ENCODE data around the gene UST.
"Not testable (repeated sequence)": the region's sequence is repeated elsewhere in the genome, so short reads cannot be mapped to it uniquely, and the experiment has no call there.

Gene UST

GRCh38 chr6:148760568-148761526, 14.0 kb downstream of the UST start:
- TF ChIP-seq, protein P1, sequence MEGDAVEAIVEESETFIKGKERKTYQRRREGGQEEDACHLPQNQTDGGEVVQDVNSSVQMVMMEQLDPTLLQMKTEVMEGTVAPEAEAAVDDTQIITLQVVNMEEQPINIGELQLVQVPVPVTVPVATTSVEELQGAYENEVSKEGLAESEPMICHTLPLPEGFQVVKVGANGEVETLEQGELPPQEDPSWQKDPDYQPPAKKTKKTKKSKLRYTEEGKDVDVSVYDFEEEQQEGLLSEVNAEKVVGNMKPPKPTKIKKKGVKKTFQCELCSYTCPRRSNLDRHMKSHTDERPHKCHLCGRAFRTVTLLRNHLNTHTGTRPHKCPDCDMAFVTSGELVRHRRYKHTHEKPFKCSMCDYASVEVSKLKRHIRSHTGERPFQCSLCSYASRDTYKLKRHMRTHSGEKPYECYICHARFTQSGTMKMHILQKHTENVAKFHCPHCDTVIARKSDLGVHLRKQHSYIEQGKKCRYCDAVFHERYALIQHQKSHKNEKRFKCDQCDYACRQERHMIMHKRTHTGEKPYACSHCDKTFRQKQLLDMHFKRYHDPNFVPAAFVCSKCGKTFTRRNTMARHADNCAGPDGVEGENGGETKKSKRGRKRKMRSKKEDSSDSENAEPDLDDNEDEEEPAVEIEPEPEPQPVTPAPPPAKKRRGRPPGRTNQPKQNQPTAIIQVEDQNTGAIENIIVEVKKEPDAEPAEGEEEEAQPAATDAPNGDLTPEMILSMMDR (IDR thresholded peaks at IDR 0.05; ENCODE audit: insufficient read depth, low read length, poor library complexity, severe bottlenecking), result no peak
- TF ChIP-seq EZH2phosphoT487 (conservative IDR thresholded peaks at IDR 0.05; ENCODE audit: low read length), result no peak
- H2AFZ ChIP-seq (ENCODE audit: low read depth, low read length, severe bottlenecking), result no peak overlapping the region
- H4K20me1 ChIP-seq (ENCODE audit: low read depth, low read length), result no peaks in the 10 kb centered on the region
- H3K79me2 ChIP-seq (ENCODE audit: insufficient read depth, low read length), result no peaks in the 10 kb centered on the region
- H3K27ac ChIP-seq (ENCODE audit: low read depth, low read length), result no peak overlapping the region
- no peaks in the 10 kb centered on the region for H3K36me3 ChIP-seq (ENCODE audit: low read length)
- H3K4me3 ChIP-seq (ENCODE audit: insufficient read depth, low read length, poor library complexity, severe bottlenecking), result no peak overlapping the region
- H3K4me2 ChIP-seq (ENCODE audit: low read depth, low read length, poor library complexity, severe bottlenecking), result peak overlapping the region; percentile 15
- H3K27me3 ChIP-seq (ENCODE audit: low read length), result no peaks in the 10 kb centered on the region
- 0 out of 2 replicates have a peak, but pooled peaks cover 5% of the 10 kb centered on the region for H3F3A ChIP-seq (ENCODE audit: insufficient read depth)
- no peak overlapping the region for H3K9ac ChIP-seq (ENCODE audit: low read length)
- no peaks in the 10 kb centered on the region for H3K9me2 ChIP-seq (replicated peaks; ENCODE audit: insufficient read depth, low read length)
- no peaks in the 10 kb centered on the region for H3K9me3 ChIP-seq (ENCODE audit: insufficient read depth, low read length)

DNA sequence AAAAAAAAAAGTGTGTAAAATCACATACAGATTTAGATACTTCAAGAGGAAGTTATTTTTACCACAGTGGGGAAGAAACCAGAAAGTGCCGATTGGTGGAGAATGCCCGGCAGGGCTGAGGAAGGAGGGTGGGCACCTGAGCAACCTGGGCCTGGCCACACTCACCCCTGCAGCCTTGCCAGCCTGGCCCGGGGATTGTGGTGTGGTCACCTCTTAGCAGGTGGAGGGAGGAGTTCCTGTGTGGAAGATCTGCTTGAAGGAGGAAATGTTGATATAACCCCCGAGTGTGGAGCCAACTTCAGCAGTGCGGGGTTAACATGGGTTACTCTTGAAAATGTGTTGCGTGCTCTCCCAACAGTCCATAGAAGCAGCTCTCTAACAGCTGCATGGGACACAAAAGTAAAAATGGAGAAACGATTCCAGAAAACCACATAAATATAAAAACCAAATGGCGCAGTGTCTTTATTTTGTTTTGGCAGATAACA, 14.7 kb downstream of the UST start:
- no peaks in the 10 kb centered on the region for H3K27me3 ChIP-seq (ENCODE audit: low read length)
- no peak overlapping the region for H3K27ac ChIP-seq (ENCODE audit: low read depth, low read length)
- H3K9ac ChIP-seq (ENCODE audit: low read length), result no peak overlapping the region
- H2AFZ ChIP-seq (ENCODE audit: low read depth, low read length, severe bottlenecking), result no peak overlapping the region
- no peaks in the 10 kb centered on the region for H3K9me3 ChIP-seq (ENCODE audit: insufficient read depth, low read length)
- H3K4me3 ChIP-seq (ENCODE audit: insufficient read depth, low read length, poor library complexity, severe bottlenecking), result no peak overlapping the region
- H3K4me2 ChIP-seq (ENCODE audit: low read depth, low read length, poor library complexity, severe bottlenecking), result no peak overlapping the region
- H3K36me3 ChIP-seq (ENCODE audit: low read length), result no peaks in the 10 kb centered on the region
- H3K79me2 ChIP-seq (ENCODE audit: insufficient read depth, low read length), result no peaks in the 10 kb centered on the region
- no peaks in the 10 kb centered on the region for H3K9me2 ChIP-seq (replicated peaks; ENCODE audit: insufficient read depth, low read length)
- TF ChIP-seq EZH2phosphoT487 (conservative IDR thresholded peaks at IDR 0.05; ENCODE audit: low read length), result no peak
- TF ChIP-seq, protein P1 (IDR thresholded peaks at IDR 0.05; ENCODE audit: insufficient read depth, low read length, poor library complexity, severe bottlenecking), result no peak
- no peaks in the 10 kb centered on the region for H4K20me1 ChIP-seq (ENCODE audit: low read depth, low read length)
- 0 out of 2 replicates have a peak, but pooled peaks cover 5% of the 10 kb centered on the region for H3F3A ChIP-seq (ENCODE audit: insufficient read depth)

- Histone ChIP-seq H2AFZ (ENCODE audit: low read depth, low read length, severe bottlenecking) (no peak overlapping the region), H3F3A (ENCODE audit: insufficient read depth) (0 out of 2 replicates have a peak, but pooled peaks cover 5% of the 10 kb centered on the region), H4K20me1 (ENCODE audit: low read depth, low read length) (no peaks in the 10 kb centered on the region), H3K9ac (ENCODE audit: low read length) (no peak overlapping the region), H3K79me2 (ENCODE audit: insufficient read depth, low read length) (no peaks in the 10 kb centered on the region), H3K9me2 (replicated peaks; ENCODE audit: insufficient read depth, low read length) (no peaks in the 10 kb centered on the region), H3K9me3 (ENCODE audit: insufficient read depth, low read length) (no peaks in the 10 kb centered on the region), H3K27ac (ENCODE audit: low read depth, low read length) (no peak overlapping the region), H3K4me3 (ENCODE audit: insufficient read depth, low read length, poor library complexity, severe bottlenecking) (no peak overlapping the region), H3K27me3 (ENCODE audit: low read length) (no peaks in the 10 kb centered on the region), H3K4me2 (ENCODE audit: low read depth, low read length, poor library complexity, severe bottlenecking) (no peak overlapping the region), H3K36me3 (ENCODE audit: low read length) (no peaks in the 10 kb centered on the region)
- TF ChIP-seq, protein P1 (IDR thresholded peaks at IDR 0.05; ENCODE audit: insufficient read depth, low read length, poor library complexity, severe bottlenecking), result no peak
- TF ChIP-seq EZH2phosphoT487 (conservative IDR thresholded peaks at IDR 0.05; ENCODE audit: low read length), result no peak
These were observed 15.4 kb downstream of the UST start for GRCh38 chr6:148762231-148762630.

DNA sequence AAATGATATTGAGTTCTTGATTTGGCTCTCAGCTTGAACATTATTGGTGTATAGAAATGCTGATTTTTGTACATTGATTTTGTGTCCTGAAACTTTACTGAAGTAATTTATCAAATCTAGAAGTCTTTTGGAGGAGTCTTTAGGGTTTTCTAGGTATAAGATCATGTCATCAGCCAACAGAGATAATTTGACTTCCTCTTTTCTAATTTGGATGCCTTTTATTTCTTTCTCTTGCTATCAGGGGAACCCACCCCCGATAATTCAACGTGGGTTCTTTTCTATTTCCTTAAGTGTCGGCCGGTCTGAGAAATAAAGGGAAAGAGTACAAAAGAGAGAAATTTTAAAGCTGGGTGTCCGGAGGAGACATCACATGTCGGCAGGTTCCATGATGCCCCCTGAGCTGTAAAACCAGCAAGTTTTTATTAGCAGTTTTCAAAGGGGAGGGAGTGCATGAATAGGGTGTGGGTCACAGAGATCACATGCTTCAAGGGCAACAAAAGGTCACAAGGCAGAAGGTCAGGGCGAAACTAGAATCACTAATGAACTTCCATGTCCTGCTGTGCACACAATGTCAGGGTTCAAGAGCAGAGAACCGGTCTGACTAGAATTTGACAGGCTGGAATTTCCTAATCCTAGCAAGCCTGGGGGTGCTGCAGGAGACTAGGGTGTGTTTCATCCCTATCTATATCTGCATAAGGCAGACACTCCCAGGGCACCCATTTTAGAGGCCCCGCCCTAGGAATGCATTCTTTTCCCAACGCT, 17.6 kb downstream of the UST start:
- H3K79me2 ChIP-seq (ENCODE audit: insufficient read depth, low read length); H3K9me2 ChIP-seq (replicated peaks; ENCODE audit: insufficient read depth, low read length): not testable (repeated sequence)

More for the DNA sequence above, 17.6 kb downstream of the UST start:
- H3K4me2 ChIP-seq (ENCODE audit: low read depth, low read length, poor library complexity, severe bottlenecking); H3K4me3 ChIP-seq (ENCODE audit: insufficient read depth, low read length, poor library complexity, severe bottlenecking); H2AFZ ChIP-seq (ENCODE audit: low read depth, low read length, severe bottlenecking); H3K9ac ChIP-seq (ENCODE audit: low read length); H3K27ac ChIP-seq (ENCODE audit: low read depth, low read length); H3K27me3 ChIP-seq (ENCODE audit: low read length); H4K20me1 ChIP-seq (ENCODE audit: low read depth, low read length); H3K9me3 ChIP-seq (ENCODE audit: insufficient read depth, low read length); H3K36me3 ChIP-seq (ENCODE audit: low read length); H3F3A ChIP-seq (ENCODE audit: insufficient read depth): not testable (repeated sequence)

All from SU-DHL-6 (cell line).